HG02852 (cell line): ENCODE data around the gene SMYD3.
"Not testable (repeated sequence)": the region's sequence is repeated elsewhere in the genome, so short reads cannot be mapped to it uniquely, and the experiment has no call there.

Experiments
- ATAC-seq: cut with Tn5 transposase; IDR thresholded peaks from one replicate; pipeline ENCODE4 v1.9.1; 2021; ENCODE audit warnings: mild to moderate bottlenecking, moderate library complexity; ENCODE audit not compliant: unreplicated experiment

Gene SMYD3

GRCh38 chr1:245763873-245764331 is 743.2 kb downstream of the SMYD3 start:
- no peak for ATAC-seq

GRCh38 chr1:245762396-245762910 is 744.6 kb downstream of the SMYD3 start:
- no peak for ATAC-seq

GRCh38 chr1:245760301-245760700 is 746.8 kb downstream of the SMYD3 start:
- ATAC-seq, result no peak

GRCh38 chr1:245754463-245754961 is 752.6 kb downstream of the SMYD3 start:
- ATAC-seq, result no peak

- ATAC-seq, result no peak
These were observed 753.3 kb downstream of the SMYD3 start for GRCh38 chr1:245753807-245754206.

- no peak for ATAC-seq
These were observed 754.5 kb downstream of the SMYD3 start for GRCh38 chr1:245752561-245752960.

GRCh38 chr1:245751726-245752470 is 755.2 kb downstream of the SMYD3 start:
- ATAC-seq, result no peak

- no peak for ATAC-seq
These were observed 756.0 kb downstream of the SMYD3 start for GRCh38 chr1:245751116-245751515.

- ATAC-seq, result no peak
These were observed 756.8 kb downstream of the SMYD3 start for GRCh38 chr1:245750261-245750660.

GRCh38 chr1:245749053-245749452 is 758.0 kb downstream of the SMYD3 start:
- no peak for ATAC-seq

- no peak for ATAC-seq
These were observed 758.4 kb downstream of the SMYD3 start for GRCh38 chr1:245748646-245749045.

GRCh38 chr1:245748240-245748639 is 758.8 kb downstream of the SMYD3 start:
- ATAC-seq, result no peak

- no peak for ATAC-seq
These were observed 764.2 kb downstream of the SMYD3 start for GRCh38 chr1:245742896-245743295.

- ATAC-seq, result not testable (repeated sequence)
These were observed 766.7 kb downstream of the SMYD3 start for GRCh38 chr1:245740336-245740735.

- no peak for ATAC-seq
These were observed 776.3 kb downstream of the SMYD3 start for GRCh38 chr1:245730801-245731200.

- ATAC-seq, result not testable (repeated sequence)
These were observed 779.0 kb downstream of the SMYD3 start for GRCh38 chr1:245728035-245728434.

GRCh38 chr1:245721488-245721887 is 785.6 kb downstream of the SMYD3 start:
- ATAC-seq, result no peak

GRCh38 chr1:245718951-245719350 is 788.1 kb downstream of the SMYD3 start:
- no peak for ATAC-seq

- ATAC-seq, result no peak
These were observed 789.0 kb downstream of the SMYD3 start for GRCh38 chr1:245718123-245718522.

GRCh38 chr1:245717611-245718010 is 789.5 kb downstream of the SMYD3 start:
- ATAC-seq, result no peak

GRCh38 chr1:245716561-245716960 is 790.5 kb downstream of the SMYD3 start:
- no peak for ATAC-seq

GRCh38 chr1:245715970-245716369 is 791.1 kb downstream of the SMYD3 start:
- ATAC-seq, result no peak
